Peyer's patch (tissue), 4 donors: ENCODE measurements around the gene MED13L. TPM values are rescaled to one million over a fixed set of nuclear protein-coding genes. Genes with fewer than 3 reads are reported as not detected.

Experiments
- DNase-seq, 3 donors: peaks; one replicate each; pipeline ENCODE4 v3.0.0-alpha.2; 2017 to 2019
- H3K27ac ChIP-seq, 4 donors: fragments of 200-600 bp; sonication (generic); one replicate each; pipeline ENCODE4 v1.5.1; 2016 to 2019
- H3K27me3 ChIP-seq, 2 donors: fragments of 200-600 bp; sonication (generic); one replicate each; pipeline ENCODE4 v1.5.1; 2019
- H3K36me3 ChIP-seq, 3 donors: fragments of 200-600 bp; sonication (generic); one replicate each; pipeline ENCODE4 v1.5.1; 2016 to 2019
- H3K4me1 ChIP-seq, 4 donors: fragments of 200-600 bp; sonication (generic); one replicate each; pipeline ENCODE4 v1.5.1; 2016 to 2019
- H3K4me3 ChIP-seq, 4 donors: fragments of 200-600 bp; sonication (generic); 1 replicate in 3 of 4; 2 replicates in 1 of 4; pipeline ENCODE4 v1.5.1; 2016 to 2019; ENCODE audit warnings: mild to moderate bottlenecking in 1 of 4
- H3K9me3 ChIP-seq, 4 donors: fragments of 200-600 bp; sonication (generic); one replicate each; pipeline ENCODE4 v1.5.1; 2016 to 2019; ENCODE audit warnings: mild to moderate bottlenecking in 1 of 4
- CTCF ChIP-seq, 6 experiments: fragments of 450-650 bp in 4 of 6; fragments of 200-600 bp in 2 of 6; sonication (generic) in 1 of 6; IDR thresholded peaks; one replicate each; pipeline ENCODE4 v1.5.1; 2017 to 2019; ENCODE audit warnings: antibody characterized with exemption in 6 of 6, mild to moderate bottlenecking in 3 of 6, moderate library complexity in 1 of 6
- POLR2A ChIP-seq, 2 donors: fragments of 450-650 bp; IDR thresholded peaks; one replicate each; pipeline ENCODE4 v1.5.1; 2017; ENCODE audit warnings: antibody characterized with exemption in 2 of 2, mild to moderate bottlenecking in 2 of 2, moderate library complexity in 2 of 2
- total RNA-seq, 4 donors: library from RNA; depleted of rRNA; stranded (reverse); fragments of >200 nt; gene quantifications; one replicate each; pipeline ENCODE4 v1.1.0, GENCODE V29; 2016

The MED13L gene
- total RNA-seq, 4 donors from 2014 or later = 127 to 181 (median 145) TPM

GRCh38 chr12:116233669-116234068 lies 43.8 kb downstream of the MED13L start:
- Histone ChIP-seq H3K27ac (no peak overlapping the region), H3K9me3 (no peaks in the 10 kb centered on the region), H3K4me3 (no peak overlapping the region), H3K4me1 (no peaks in the 10 kb centered on the region), H3K27me3 (no peaks in the 10 kb centered on the region), H3K36me3 (no peaks in the 10 kb centered on the region)
- TF ChIP-seq POLR2A (IDR thresholded peaks at IDR 0.05) (no peak), CTCF (IDR thresholded peaks at IDR 0.05) (no peak)
- DNase-seq = no peak

- Histone ChIP-seq H3K27me3 (no peaks in the 10 kb centered on the region), H3K36me3 (no peaks in the 10 kb centered on the region), H3K4me1 (peaks cover 0 to under 1% (median 0%) of the 10 kb centered on the region in 4 donors)
Measured at GRCh38 chr12:116227811-116228210, 49.7 kb downstream of the MED13L start.

GRCh38 chr12:116226026-116226425 lies 51.5 kb downstream of the MED13L start:
- no peak for DNase-seq
- Histone ChIP-seq H3K36me3 (no peaks in the 10 kb centered on the region), H3K9me3 (no peaks in the 10 kb centered on the region), H3K4me1 (peaks cover 0 to 9% (median 0%) of the 10 kb centered on the region in 4 donors), H3K4me3 (no peak overlapping the region), H3K27ac (no peak overlapping the region), H3K27me3 (no peaks in the 10 kb centered on the region)
- no peak for TF ChIP-seq CTCF (IDR thresholded peaks at IDR 0.05)
- TF ChIP-seq POLR2A (IDR thresholded peaks at IDR 0.05) = no peak

More at GRCh38 chr12:116227811-116228210, 49.7 kb downstream of the MED13L start:
- H3K9me3 ChIP-seq = no peaks in the 10 kb centered on the region
- TF ChIP-seq CTCF (IDR thresholded peaks at IDR 0.05) (no peak), POLR2A (IDR thresholded peaks at IDR 0.05) (no peak)
- H3K4me3 ChIP-seq = no peak overlapping the region
- no peak for DNase-seq
- no peak overlapping the region for H3K27ac ChIP-seq

- H3K36me3 ChIP-seq = no peaks in the 10 kb centered on the region
- no peak overlapping the region for H3K27ac ChIP-seq
- no peak overlapping the region for H3K4me3 ChIP-seq
- peaks cover 0 to 9% (median 0%) of the 10 kb centered on the region in 4 donors for H3K4me1 ChIP-seq
- H3K9me3 ChIP-seq = no peaks in the 10 kb centered on the region
- peak in 2 of 3 donors; percentile 34 to 66 for DNase-seq
- H3K27me3 ChIP-seq = no peaks in the 10 kb centered on the region
- TF ChIP-seq POLR2A (IDR thresholded peaks at IDR 0.05) = no peak
- TF ChIP-seq CTCF (IDR thresholded peaks at IDR 0.05) = no peak
Measured at GRCh38 chr12:116222358-116222757, 55.1 kb downstream of the MED13L start.

GRCh38 chr12:116220756-116221155 lies 56.7 kb downstream of the MED13L start:
- TF ChIP-seq POLR2A (IDR thresholded peaks at IDR 0.05) (no peak), CTCF (IDR thresholded peaks at IDR 0.05) (no peak)
- Histone ChIP-seq H3K36me3 (no peaks in the 10 kb centered on the region), H3K27ac (no peak overlapping the region), H3K4me3 (no peak overlapping the region), H3K27me3 (no peaks in the 10 kb centered on the region), H3K9me3 (no peaks in the 10 kb centered on the region), H3K4me1 (peaks cover 0 to 9% (median 0%) of the 10 kb centered on the region in 4 donors)
- DNase-seq = no peak
